Endometrium (tissue), 2 donors: Measurements from ENCODE around the gene IL18R1.
A peak's percentile ranks its signal among the peaks of the same experiment; 100 is the strongest.
"Not testable (repeated sequence)": the region's sequence is repeated elsewhere in the genome, so short reads cannot be mapped to it uniquely, and the experiment has no call there.

ENCODE experiments used
- FAIRE-seq: peaks from 2 replicates; lab custom pipeline; 2012; peaks lifted over from hg19 to GRCh38; lab: Jason Lieb, UNC
- donor health status: control.
- donor health status: control.

The IL18R1 gene

GRCh38 chr2:102355526-102356380, at the start of gene IL18R1:
TSS of gene IL18R1 (plus strand) at chr2:102355796. CDS start at chr2:102362661, 6,865 bp downstream.
- no peak for FAIRE-seq

- FAIRE-seq: no peak
These were observed 49.5 kb upstream of the IL18R1 start for GRCh38 chr2:102306125-102306524.

- no peak for FAIRE-seq
These were observed 44.5 kb upstream of the IL18R1 start, which contains the start of gene IL1RL1 for GRCh38 chr2:102310964-102311640. TSS of gene IL1RL1 (plus strand) at chr2:102311563. CDS start at chr2:102338265, 26,702 bp downstream.

GRCh38 chr2:102313025-102313424, 42.6 kb upstream of the IL18R1 start:
- FAIRE-seq: no peak

- FAIRE-seq: no peak
These were observed 42.1 kb upstream of the IL18R1 start for GRCh38 chr2:102313471-102313870.

- no peak for FAIRE-seq
These were observed 41.6 kb upstream of the IL18R1 start for GRCh38 chr2:102313950-102314349.

GRCh38 chr2:102315921-102316320, 39.7 kb upstream of the IL18R1 start:
- FAIRE-seq: no peak

GRCh38 chr2:102317715-102318114, 37.9 kb upstream of the IL18R1 start:
- no peak for FAIRE-seq

- no peak for FAIRE-seq
These were observed 37.2 kb upstream of the IL18R1 start for GRCh38 chr2:102318437-102318836.

- no peak for FAIRE-seq
These were observed 33.5 kb upstream of the IL18R1 start for GRCh38 chr2:102321941-102322719.

GRCh38 chr2:102324914-102325313, 30.7 kb upstream of the IL18R1 start:
- FAIRE-seq: not testable (repeated sequence)

GRCh38 chr2:102331311-102331980, 24.1 kb upstream of the IL18R1 start:
- FAIRE-seq: no peak

- no peak for FAIRE-seq
These were observed 21.1 kb upstream of the IL18R1 start for GRCh38 chr2:102334486-102334885.

GRCh38 chr2:102335871-102336366, 19.7 kb upstream of the IL18R1 start:
- FAIRE-seq: no peak

- no peak for FAIRE-seq
These were observed 19.1 kb upstream of the IL18R1 start for GRCh38 chr2:102336502-102336945.

- FAIRE-seq: peak; percentile 23
These were observed 18.6 kb upstream of the IL18R1 start for GRCh38 chr2:102337012-102337411.

GRCh38 chr2:102337481-102338386, 17.9 kb upstream of the IL18R1 start:
- FAIRE-seq: no peak

GRCh38 chr2:102340778-102341177, 14.8 kb upstream of the IL18R1 start:
- no peak for FAIRE-seq

GRCh38 chr2:102342888-102343287, 12.7 kb upstream of the IL18R1 start:
- peak; percentile 15 for FAIRE-seq

- FAIRE-seq: no peak
These were observed 11.2 kb upstream of the IL18R1 start for GRCh38 chr2:102344397-102344796.
